Left ventricle myocardium inferior (tissue), 1 donor: Measurements from ENCODE around the gene MYO18A. TPM values are rescaled to one million over a fixed set of nuclear protein-coding genes. Genes with fewer than 3 reads are reported as not detected.
A peak's percentile ranks its signal among the peaks of the same experiment; 100 is the strongest.

ENCODE experiments used
- DNase-seq: peaks from one replicate; pipeline ENCODE4 v3.0.0-alpha.2; 2020
- H3K27ac ChIP-seq: fragments of 200-600 bp; replicated peaks from 2 replicates; pipeline ENCODE4 v1.8.0; 2021
- H3K27me3 ChIP-seq: fragments of 200-600 bp; 2 replicates; pipeline ENCODE4 v1.8.0; 2021; ENCODE audit warnings: low read depth
- H3K36me3 ChIP-seq: fragments of 200-600 bp; 2 replicates; pipeline ENCODE4 v1.8.0; 2021
- H3K4me1 ChIP-seq: fragments of 200-600 bp; 2 replicates; pipeline ENCODE4 v1.8.0; 2021
- H3K4me3 ChIP-seq: fragments of 200-600 bp; 2 replicates; pipeline ENCODE4 v1.8.0; 2021; ENCODE audit warnings: mild to moderate bottlenecking, moderate library complexity
- H3K9me3 ChIP-seq: fragments of 200-600 bp; replicated peaks from 2 replicates; pipeline ENCODE4 v1.8.0; 2021
- intact Hi-C: fragments of 100-400 bp; cut with micrococcal nuclease; formaldehyde crosslinking; loops from one replicate; pipeline ENCODE4 v1.11.0; 2022
- total RNA-seq: library from RNA; stranded (reverse); fragmentation: NEBNext Ultra II Directional; extraction: Animal tissue kit (Norgen Biotek cat#: 25700); gene quantifications from one replicate; pipeline ENCODE4 v1.2.1, GENCODE V29; 2021
- TF ChIP-seq, protein P1 (sequence below): fragments of 200-600 bp; IDR thresholded peaks from 2 replicates; pipeline ENCODE4 v1.8.0; 2021; ENCODE audit warnings: antibody characterized with exemption, mild to moderate bottlenecking, borderline replicate concordance
- donor health status: DM: no; HTN: yes; CAD: no; lungs with severe emphysema.

MYO18A gene
- total RNA-seq, 1 donor from 2014 or later = 397 TPM

DNA sequence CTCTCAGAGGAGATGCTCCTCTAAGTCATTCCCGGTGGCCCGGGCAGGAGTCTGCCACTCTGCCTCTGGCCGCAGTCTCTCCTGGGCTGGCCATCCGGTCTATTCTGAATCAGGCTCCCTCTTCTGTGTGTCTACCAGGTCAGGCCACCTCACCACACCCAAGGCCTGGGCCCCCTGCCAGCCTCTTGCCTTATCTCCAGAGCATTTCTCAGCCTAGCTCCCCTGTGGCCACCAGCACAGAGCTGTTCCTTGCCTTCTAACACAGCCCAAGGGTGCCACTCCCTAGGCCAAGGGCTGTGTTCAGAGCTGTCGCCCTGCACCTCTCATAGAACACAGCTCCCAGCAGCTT is 55.3 kb downstream of the MYO18A start:
- H3K4me3 ChIP-seq = no peak overlapping the region
- H3K27ac ChIP-seq = peak overlapping the region; percentile 66
- TF ChIP-seq, protein P1, sequence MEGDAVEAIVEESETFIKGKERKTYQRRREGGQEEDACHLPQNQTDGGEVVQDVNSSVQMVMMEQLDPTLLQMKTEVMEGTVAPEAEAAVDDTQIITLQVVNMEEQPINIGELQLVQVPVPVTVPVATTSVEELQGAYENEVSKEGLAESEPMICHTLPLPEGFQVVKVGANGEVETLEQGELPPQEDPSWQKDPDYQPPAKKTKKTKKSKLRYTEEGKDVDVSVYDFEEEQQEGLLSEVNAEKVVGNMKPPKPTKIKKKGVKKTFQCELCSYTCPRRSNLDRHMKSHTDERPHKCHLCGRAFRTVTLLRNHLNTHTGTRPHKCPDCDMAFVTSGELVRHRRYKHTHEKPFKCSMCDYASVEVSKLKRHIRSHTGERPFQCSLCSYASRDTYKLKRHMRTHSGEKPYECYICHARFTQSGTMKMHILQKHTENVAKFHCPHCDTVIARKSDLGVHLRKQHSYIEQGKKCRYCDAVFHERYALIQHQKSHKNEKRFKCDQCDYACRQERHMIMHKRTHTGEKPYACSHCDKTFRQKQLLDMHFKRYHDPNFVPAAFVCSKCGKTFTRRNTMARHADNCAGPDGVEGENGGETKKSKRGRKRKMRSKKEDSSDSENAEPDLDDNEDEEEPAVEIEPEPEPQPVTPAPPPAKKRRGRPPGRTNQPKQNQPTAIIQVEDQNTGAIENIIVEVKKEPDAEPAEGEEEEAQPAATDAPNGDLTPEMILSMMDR = no peak
- H3K36me3 ChIP-seq = peaks cover 55% of the 10 kb centered on the region
- intact Hi-C loops = loop anchor here (1.0 kb wide), 1 partner anchor 94 kb away; no protein-coding TSS in a partner anchor
- H3K4me1 ChIP-seq = peaks cover 62% of the 10 kb centered on the region
- H3K27me3 ChIP-seq = no peaks in the 10 kb centered on the region
- no peaks in the 10 kb centered on the region for H3K9me3 ChIP-seq
- DNase-seq = peak; percentile 58

DNA sequence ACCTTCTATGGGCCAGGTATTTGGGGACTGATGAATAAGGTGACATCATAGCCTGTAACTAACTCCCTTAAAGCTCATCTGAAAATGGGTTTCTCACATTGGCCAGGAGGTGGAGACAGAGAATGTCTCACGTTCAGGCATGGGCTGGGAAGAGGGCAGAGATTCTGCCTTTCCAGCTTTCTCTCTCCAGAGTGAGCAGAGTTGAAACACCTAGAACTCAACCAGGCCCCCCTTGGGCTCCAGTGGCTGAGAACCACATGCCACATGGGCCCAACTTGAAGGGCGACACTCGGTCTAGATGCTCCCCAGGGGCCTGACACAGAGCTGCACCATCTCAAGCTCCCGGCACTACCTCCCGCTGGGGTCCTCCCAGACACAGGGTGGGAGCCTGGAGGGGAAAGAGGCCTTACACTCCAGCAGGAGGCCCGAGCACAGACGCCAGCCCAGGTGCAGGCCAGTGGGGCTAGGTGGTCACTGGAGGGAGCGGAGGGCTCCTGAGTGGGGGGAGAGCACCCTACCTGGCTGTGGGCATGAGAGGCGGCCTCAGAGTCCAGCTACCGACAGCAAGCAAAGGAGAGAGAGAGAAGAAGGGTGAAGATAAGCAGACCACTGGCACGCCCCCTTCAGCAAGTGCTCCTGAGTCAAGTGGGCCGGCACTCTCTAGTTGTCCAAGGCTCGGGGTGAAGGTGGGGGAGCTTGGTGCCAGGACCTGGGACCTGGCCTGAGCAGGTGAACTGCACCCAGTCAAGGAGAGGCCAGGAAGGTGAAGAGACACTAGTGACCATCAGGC is 55.9 kb downstream of the MYO18A start:
- Histone ChIP-seq H3K27ac (peak overlapping the region; percentile 66), H3K4me1 (peaks cover 56% of the 10 kb centered on the region), H3K9me3 (no peaks in the 10 kb centered on the region), H3K4me3 (no peak overlapping the region), H3K36me3 (peaks cover 60% of the 10 kb centered on the region), H3K27me3 (no peaks in the 10 kb centered on the region)
- intact Hi-C loops = loop anchor here (1.0 kb wide), 1 partner anchor 95 kb away; no protein-coding TSS in a partner anchor
- no peak for DNase-seq
- TF ChIP-seq, protein P1 = peak; percentile 75

DNA sequence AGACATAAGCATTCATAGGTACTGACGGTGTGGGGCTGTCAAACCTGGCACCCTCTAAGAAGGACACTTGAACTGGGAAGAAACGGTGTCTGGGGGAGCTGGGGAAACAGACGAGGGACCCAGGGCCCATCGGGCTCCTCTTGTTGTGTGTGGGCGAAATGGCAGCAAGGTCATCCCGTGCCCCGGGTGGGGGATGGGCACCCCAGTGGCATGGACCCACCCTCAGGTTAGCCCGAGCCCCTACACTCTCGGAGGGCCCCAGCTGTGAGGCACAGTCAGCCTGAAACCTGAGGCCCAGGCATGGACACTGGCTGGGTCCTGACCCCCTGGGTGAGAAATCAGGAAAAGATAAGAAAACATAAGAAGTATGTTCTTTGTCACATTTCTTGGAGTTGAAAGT is 57.1 kb downstream of the MYO18A start:
- DNase-seq = no peak
- H3K27ac ChIP-seq = no peak overlapping the region
- intact Hi-C loops = no loop called here

DNA sequence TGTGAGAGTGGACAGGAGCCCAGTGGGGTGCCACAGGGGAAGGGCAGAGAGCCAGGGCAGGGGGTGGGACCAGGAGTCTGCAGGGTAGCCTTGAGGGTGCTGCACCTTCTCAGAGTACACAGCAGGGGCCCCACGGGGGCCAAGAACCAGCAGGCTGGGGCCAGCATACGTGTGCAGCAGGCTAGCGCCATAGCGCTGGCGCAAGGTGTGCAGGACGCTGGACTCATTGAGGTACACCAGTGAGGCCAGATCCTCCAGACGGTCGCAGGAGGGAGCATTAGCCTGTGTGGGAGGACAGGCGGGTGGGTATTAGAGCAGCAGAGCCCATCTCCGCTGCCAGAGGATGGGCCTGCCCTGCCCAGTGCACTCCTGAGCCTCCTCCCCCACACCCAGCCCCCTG is 58.8 kb downstream of the MYO18A start:
- H3K4me3 ChIP-seq = no peak overlapping the region
- peaks cover 40% of the 10 kb centered on the region for H3K4me1 ChIP-seq
- no peak for DNase-seq
- TF ChIP-seq, protein P1 = no peak
- no peaks in the 10 kb centered on the region for H3K9me3 ChIP-seq
- no peak overlapping the region for H3K27ac ChIP-seq
- H3K36me3 ChIP-seq = peaks cover 57% of the 10 kb centered on the region
- intact Hi-C loops = no loop called here
- H3K27me3 ChIP-seq = no peaks in the 10 kb centered on the region

More for the DNA sequence above, 57.1 kb downstream of the MYO18A start:
- Histone ChIP-seq H3K9me3 (no peaks in the 10 kb centered on the region), H3K4me1 (peaks cover 44% of the 10 kb centered on the region), H3K36me3 (peaks cover 65% of the 10 kb centered on the region), H3K4me3 (no peak overlapping the region), H3K27me3 (no peaks in the 10 kb centered on the region)
- TF ChIP-seq, protein P1 = no peak

DNA sequence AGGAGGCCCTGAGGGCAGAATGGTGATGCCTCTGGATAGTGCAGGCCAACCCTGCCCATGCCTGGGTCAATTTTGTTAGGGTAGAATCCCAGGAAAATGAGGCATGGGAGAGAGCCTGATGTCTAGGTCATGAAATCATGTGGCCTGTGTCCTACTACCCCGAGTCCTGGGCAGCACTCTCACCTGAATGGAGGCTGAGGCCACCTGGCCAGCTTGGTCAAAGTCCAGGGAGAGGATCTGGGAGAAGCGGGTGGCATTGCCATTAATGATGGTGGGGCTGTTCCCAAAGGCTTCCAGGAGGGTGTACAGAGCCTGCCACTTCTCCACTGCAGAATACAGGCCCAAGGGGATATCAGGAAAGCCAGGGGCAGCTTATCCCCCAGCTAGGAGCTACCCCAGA is 59.8 kb downstream of the MYO18A start:
- peaks cover 64% of the 10 kb centered on the region for H3K36me3 ChIP-seq

More for the DNA sequence above, 59.8 kb downstream of the MYO18A start:
- intact Hi-C loops = no loop called here
- Histone ChIP-seq H3K9me3 (no peaks in the 10 kb centered on the region), H3K4me1 (peaks cover 30% of the 10 kb centered on the region), H3K27me3 (no peaks in the 10 kb centered on the region), H3K27ac (no peak overlapping the region), H3K4me3 (no peak overlapping the region)
- TF ChIP-seq, protein P1 = no peak
- DNase-seq = no peak
